Thoracic aorta (tissue), 2 donors: ENCODE measurements around the gene PBLD. TPM values are rescaled to one million over a fixed set of nuclear protein-coding genes. Genes with fewer than 3 reads are reported as not detected.

Experiments
- ATAC-seq: fragments of 150-250 bp; one replicate; pipeline ENCODE4 v1.8.0; 2017; ENCODE audit warnings: low read depth; ENCODE audit not compliant: insufficient number of reproducible peaks, low FRiP score
- DNase-seq: peaks from one replicate; pipeline ENCODE4 v3.0.0-alpha.2; 2020; ENCODE audit warnings: low spot score
- H3K27ac ChIP-seq, 2 donors: fragments of 200-600 bp; sonication (generic); 1 replicate in 1 of 2; 2 replicates in 1 of 2; pipeline ENCODE4 v1.5.1; 2016; ENCODE audit warnings: mild to moderate bottlenecking in 2 of 2, moderate library complexity in 2 of 2
- H3K27me3 ChIP-seq: fragments of 200-600 bp; sonication (generic); replicated peaks from 2 replicates; pipeline ENCODE4 v1.6.0; 2016; ENCODE audit warnings: mild to moderate bottlenecking; ENCODE audit not compliant: insufficient read depth
- H3K36me3 ChIP-seq: fragments of 200-600 bp; sonication (generic); one replicate; pipeline ENCODE4 v1.5.1; 2016
- H3K4me1 ChIP-seq, 2 donors: fragments of 200-600 bp; sonication (generic); 1 replicate in 1 of 2; 2 replicates in 1 of 2; pipeline versions ENCODE4 v1.5.1 to v1.6.0; 2016; ENCODE audit warnings: low read depth in 2 of 2, mild to moderate bottlenecking in 1 of 2; ENCODE audit not compliant: control insufficient read depth in 1 of 2
- H3K4me3 ChIP-seq: fragments of 200-600 bp; sonication (generic); 2 replicates; pipeline ENCODE4 v1.5.1; 2016; ENCODE audit warnings: mild to moderate bottlenecking
- H3K9me3 ChIP-seq: fragments of 200-600 bp; sonication (generic); 2 replicates; pipeline ENCODE4 v1.5.1; 2016
- total RNA-seq, 2 donors: library from RNA; depleted of rRNA; stranded (reverse); fragments of >200 nt; gene quantifications; one replicate each; pipeline versions ENCODE4 v1.1.0 to v1.2.3, GENCODE V29; 2016
- TF ChIP-seq, protein P1 (sequence below): fragments of 200-600 bp; sonication (generic); IDR thresholded peaks from one replicate; pipeline ENCODE4 v1.5.1; 2019; ENCODE audit warnings: antibody characterized with exemption

The PBLD gene
- total RNA-seq, 2 donors from 2014 or later = 8.0 to 9.5 TPM

GRCh38 chr10:68242051-68242450, 90.7 kb downstream of the PBLD start:
- H3K27me3 ChIP-seq = no peaks in the 10 kb centered on the region

DNA sequence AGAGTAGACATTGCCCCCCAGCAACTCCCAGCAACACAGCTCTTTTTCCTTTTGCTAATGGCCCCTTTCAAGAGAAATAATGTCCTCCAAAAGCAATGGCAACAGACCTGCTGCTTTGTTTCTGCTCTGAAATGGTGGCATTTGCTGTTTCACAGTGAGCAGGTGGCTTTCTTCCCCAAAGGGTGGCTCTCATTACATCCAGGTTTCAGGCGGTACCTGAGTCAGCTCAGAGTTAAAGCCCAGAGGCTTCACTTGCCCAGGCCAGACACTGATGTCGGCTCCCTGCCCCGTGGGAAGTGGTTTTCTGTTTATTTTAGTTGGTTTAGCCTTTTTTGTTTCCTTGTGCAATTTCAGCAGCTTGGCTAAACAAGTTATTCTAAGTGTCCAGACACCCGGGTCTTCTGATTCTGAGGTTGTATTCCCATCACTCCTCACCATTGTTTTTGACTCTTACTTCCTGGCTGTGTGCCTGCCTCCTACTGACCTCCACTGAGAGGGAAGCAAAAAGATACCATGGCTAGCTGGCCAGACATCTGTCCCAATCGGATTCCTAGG, 93.1 kb downstream of the PBLD start:
- no peak for DNase-seq

More at GRCh38 chr10:68242051-68242450, 90.7 kb downstream of the PBLD start:
- Histone ChIP-seq H3K27ac (no peak overlapping the region), H3K36me3 (no peaks in the 10 kb centered on the region), H3K9me3 (no peaks in the 10 kb centered on the region), H3K4me3 (no peak overlapping the region), H3K4me1 (no peaks in the 10 kb centered on the region)
- TF ChIP-seq, protein P1, sequence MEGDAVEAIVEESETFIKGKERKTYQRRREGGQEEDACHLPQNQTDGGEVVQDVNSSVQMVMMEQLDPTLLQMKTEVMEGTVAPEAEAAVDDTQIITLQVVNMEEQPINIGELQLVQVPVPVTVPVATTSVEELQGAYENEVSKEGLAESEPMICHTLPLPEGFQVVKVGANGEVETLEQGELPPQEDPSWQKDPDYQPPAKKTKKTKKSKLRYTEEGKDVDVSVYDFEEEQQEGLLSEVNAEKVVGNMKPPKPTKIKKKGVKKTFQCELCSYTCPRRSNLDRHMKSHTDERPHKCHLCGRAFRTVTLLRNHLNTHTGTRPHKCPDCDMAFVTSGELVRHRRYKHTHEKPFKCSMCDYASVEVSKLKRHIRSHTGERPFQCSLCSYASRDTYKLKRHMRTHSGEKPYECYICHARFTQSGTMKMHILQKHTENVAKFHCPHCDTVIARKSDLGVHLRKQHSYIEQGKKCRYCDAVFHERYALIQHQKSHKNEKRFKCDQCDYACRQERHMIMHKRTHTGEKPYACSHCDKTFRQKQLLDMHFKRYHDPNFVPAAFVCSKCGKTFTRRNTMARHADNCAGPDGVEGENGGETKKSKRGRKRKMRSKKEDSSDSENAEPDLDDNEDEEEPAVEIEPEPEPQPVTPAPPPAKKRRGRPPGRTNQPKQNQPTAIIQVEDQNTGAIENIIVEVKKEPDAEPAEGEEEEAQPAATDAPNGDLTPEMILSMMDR = no peak
- no peak for DNase-seq
- ATAC-seq = no peak

GRCh38 chr10:68239069-68239468, 93.7 kb downstream of the PBLD start:
- Histone ChIP-seq H3K4me3 (no peak overlapping the region), H3K27me3 (no peaks in the 10 kb centered on the region), H3K36me3 (no peaks in the 10 kb centered on the region), H3K9me3 (no peaks in the 10 kb centered on the region), H3K27ac (no peak overlapping the region), H3K4me1 (no peaks in the 10 kb centered on the region)
- DNase-seq (no peak), ATAC-seq (no peak)
- TF ChIP-seq, protein P1 = no peak

More for the DNA sequence above, 93.1 kb downstream of the PBLD start:
- TF ChIP-seq, protein P1 = no peak
- no peak overlapping the region for H3K27ac ChIP-seq
- no peaks in the 10 kb centered on the region for H3K9me3 ChIP-seq
- no peaks in the 10 kb centered on the region for H3K36me3 ChIP-seq
- H3K4me3 ChIP-seq = no peak overlapping the region
- no peaks in the 10 kb centered on the region for H3K4me1 ChIP-seq
- ATAC-seq = no peak
- no peaks in the 10 kb centered on the region for H3K27me3 ChIP-seq

- Histone ChIP-seq H3K36me3 (no peaks in the 10 kb centered on the region), H3K27ac (no peak overlapping the region), H3K9me3 (no peaks in the 10 kb centered on the region), H3K27me3 (no peaks in the 10 kb centered on the region), H3K4me3 (no peak overlapping the region), H3K4me1 (no peaks in the 10 kb centered on the region)
- DNase-seq = no peak
- TF ChIP-seq, protein P1 = no peak
- ATAC-seq = no peak
Measured at GRCh38 chr10:68238371-68238770, 94.4 kb downstream of the PBLD start.

- Histone ChIP-seq H3K4me1 (no peaks in the 10 kb centered on the region), H3K36me3 (no peaks in the 10 kb centered on the region), H3K27ac (no peak overlapping the region), H3K9me3 (no peaks in the 10 kb centered on the region), H3K4me3 (no peak overlapping the region), H3K27me3 (no peaks in the 10 kb centered on the region)
- TF ChIP-seq, protein P1 = no peak
- ATAC-seq (no peak), DNase-seq (no peak)
Measured at GRCh38 chr10:68237173-68237572, 95.6 kb downstream of the PBLD start.
